ENCODE measurements around the gene RCAN3.

The RCAN3 gene

GRCh38 chr1:24554714-24555113, 52.1 kb downstream of the RCAN3 start:
- Mint-ChIP-seq H3K4me3 (no peak overlapping the region), H3K27me3 (ENCODE audit: low read depth) (peaks cover 60% of the 10 kb centered on the region), H3K4me1 (peaks cover 24% of the 10 kb centered on the region), H3K36me3 (ENCODE audit: low read depth) (no peaks in the 10 kb centered on the region), H3K9me3 (no peaks in the 10 kb centered on the region), H3K27ac (no peak overlapping the region)
- no peak for TF ChIP-seq CTCF (IDR thresholded peaks at IDR 0.05; ENCODE audit: unreplicated experiment in 3 of 3)

- no peak for TF ChIP-seq CTCF (IDR thresholded peaks at IDR 0.05; ENCODE audit: unreplicated experiment in 3 of 3)
- H3K27ac Mint-ChIP-seq, result peak within 1 kb of the TSS; percentile 43 to 65 (median 60)
- H3K4me3 Mint-ChIP-seq, result peak within 1 kb of the TSS; percentile 49 to 79 (median 53)
- no peaks in the 10 kb centered on the region for H3K9me3 Mint-ChIP-seq
- peaks cover 61% of the 10 kb centered on the region for H3K27me3 Mint-ChIP-seq (ENCODE audit: low read depth)
- H3K36me3 Mint-ChIP-seq (ENCODE audit: low read depth), result no peaks in the 10 kb centered on the region
- H3K4me1 Mint-ChIP-seq, result peaks cover 24% of the 10 kb centered on the region
Observed at GRCh38 chr1:24555591-24556413, 53.2 kb downstream of the RCAN3 start, which contains the start of gene NCMAP. TSS of gene NCMAP (plus strand) at chr1:24556087. CDS start at chr1:24595431, 39,344 bp downstream.

- H3K36me3 Mint-ChIP-seq (ENCODE audit: low read depth), result no peaks in the 10 kb centered on the region
- peaks cover 24% of the 10 kb centered on the region for H3K4me1 Mint-ChIP-seq
- H3K9me3 Mint-ChIP-seq, result no peaks in the 10 kb centered on the region
- H3K4me3 Mint-ChIP-seq, result peak overlapping the region in 2 of 3 experiments; percentile 43 to 46
- H3K27me3 Mint-ChIP-seq (ENCODE audit: low read depth), result peaks cover 61% of the 10 kb centered on the region
- no peak overlapping the region for H3K27ac Mint-ChIP-seq
- no peak for TF ChIP-seq CTCF (IDR thresholded peaks at IDR 0.05; ENCODE audit: unreplicated experiment in 3 of 3)
Observed at GRCh38 chr1:24556414-24556795, 53.8 kb downstream of the RCAN3 start.

- Mint-ChIP-seq H3K4me1 (peaks cover 20% of the 10 kb centered on the region), H3K4me3 (peak overlapping the region in 1 of 3 experiments; percentile 11), H3K27me3 (ENCODE audit: low read depth) (peaks cover 61% of the 10 kb centered on the region), H3K36me3 (ENCODE audit: low read depth) (no peaks in the 10 kb centered on the region), H3K27ac (no peak overlapping the region), H3K9me3 (no peaks in the 10 kb centered on the region)
- no peak for TF ChIP-seq CTCF (IDR thresholded peaks at IDR 0.05; ENCODE audit: unreplicated experiment in 3 of 3)
Observed at GRCh38 chr1:24557220-24557619, 54.6 kb downstream of the RCAN3 start.

- Mint-ChIP-seq H3K4me1 (peaks cover 18% of the 10 kb centered on the region), H3K4me3 (no peak overlapping the region), H3K27ac (peak overlapping the region in 1 of 3 experiments; percentile 61), H3K36me3 (ENCODE audit: low read depth) (no peaks in the 10 kb centered on the region), H3K27me3 (ENCODE audit: low read depth) (peaks cover 62% of the 10 kb centered on the region), H3K9me3 (no peaks in the 10 kb centered on the region)
- no peak for TF ChIP-seq CTCF (IDR thresholded peaks at IDR 0.05; ENCODE audit: unreplicated experiment in 3 of 3)
Observed at GRCh38 chr1:24557711-24558131, 55.1 kb downstream of the RCAN3 start.

- no peaks in the 10 kb centered on the region for H3K36me3 Mint-ChIP-seq (ENCODE audit: low read depth)
- peaks cover 18% of the 10 kb centered on the region for H3K4me1 Mint-ChIP-seq
- H3K27ac Mint-ChIP-seq, result no peak overlapping the region
- TF ChIP-seq CTCF (IDR thresholded peaks at IDR 0.05; ENCODE audit: unreplicated experiment in 3 of 3), result no peak
- no peak overlapping the region for H3K4me3 Mint-ChIP-seq
- H3K9me3 Mint-ChIP-seq, result no peaks in the 10 kb centered on the region
- peaks cover 67% of the 10 kb centered on the region for H3K27me3 Mint-ChIP-seq (ENCODE audit: low read depth)
Observed at GRCh38 chr1:24558455-24558854, 55.8 kb downstream of the RCAN3 start.
